Activated effector memory CD4-positive, alpha-beta T cell treated with Interleukin-2 at 50 U/mL for 16 hours (primary cell): ENCODE measurements around the gene TRAPPC5.

Source experiments
- DNase-seq: peaks from one replicate; pipeline ENCODE4 v3.0.0-alpha.2; 2020

Gene TRAPPC5

DNA sequence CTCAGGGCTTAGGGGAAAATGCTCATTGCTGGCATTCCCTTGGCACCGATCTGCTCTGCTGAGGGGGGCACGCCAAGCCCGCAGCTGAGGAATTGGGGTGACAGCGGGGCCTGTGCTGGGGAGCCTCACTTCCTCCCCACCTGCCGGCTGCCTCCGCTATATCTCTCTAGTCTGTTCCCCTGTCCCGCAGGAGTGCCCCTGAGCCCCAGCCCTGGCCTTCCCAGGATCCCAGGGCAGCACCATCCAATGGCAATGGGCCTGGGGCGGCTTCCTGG lies 34.3 kb upstream of the TRAPPC5 start:
- DNase-seq, result no peak

DNA sequence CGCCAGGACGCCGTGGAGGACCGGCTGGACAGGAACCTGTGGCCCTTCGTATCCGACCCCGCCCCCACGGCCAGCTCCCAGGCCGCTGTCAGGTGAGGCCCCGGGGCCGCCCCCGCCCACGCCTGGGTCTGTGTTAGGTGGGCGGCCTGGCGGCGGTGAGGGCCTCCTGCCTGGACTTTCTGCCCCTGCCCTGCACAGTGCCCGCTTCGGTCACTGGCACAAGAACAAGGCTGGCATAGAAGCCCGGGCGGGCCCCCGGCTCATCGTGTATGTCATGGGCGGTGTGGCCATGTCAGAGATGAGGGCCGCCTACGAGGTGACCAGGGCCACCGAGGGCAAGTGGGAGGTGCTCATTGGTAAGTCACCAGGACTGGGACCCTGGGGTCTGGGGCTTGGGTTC lies 33.5 kb upstream of the TRAPPC5 start:
- no peak for DNase-seq

DNA sequence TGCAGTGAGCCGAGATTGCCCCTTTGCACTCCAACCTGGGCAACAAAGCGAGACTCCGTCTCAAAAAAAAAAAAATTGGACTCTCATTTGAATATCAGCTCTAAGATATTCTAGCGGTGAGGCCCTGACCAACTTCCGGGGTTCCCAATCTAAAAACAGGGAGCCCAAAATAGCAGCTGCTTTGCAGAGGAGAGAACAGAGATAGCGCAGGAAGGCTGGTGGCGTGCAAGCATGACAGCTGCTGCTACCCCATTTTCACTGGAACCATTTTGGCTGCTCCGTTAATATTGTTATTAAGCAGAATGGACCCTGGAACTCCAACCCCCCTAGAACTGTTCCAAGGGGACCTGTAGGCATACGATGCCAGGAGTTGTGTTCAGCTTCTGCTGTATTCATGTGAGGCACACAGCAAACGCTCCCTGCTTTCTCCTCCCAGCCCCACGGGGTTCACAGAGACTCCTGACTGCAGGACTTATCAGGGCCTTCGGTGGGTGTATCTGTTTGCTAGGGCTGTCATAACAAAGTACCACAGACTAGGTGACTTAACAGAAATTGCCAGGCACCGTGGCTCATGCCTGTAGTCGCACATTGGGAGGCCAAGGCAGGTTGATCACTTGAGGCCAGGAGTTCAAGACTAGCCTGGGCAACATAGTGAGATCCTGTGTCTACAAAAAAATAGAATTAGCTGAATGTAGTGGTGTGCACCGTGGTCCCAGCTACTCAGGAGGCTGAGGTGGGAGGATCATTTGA lies 32.2 kb upstream of the TRAPPC5 start:
- DNase-seq, result no peak

DNA sequence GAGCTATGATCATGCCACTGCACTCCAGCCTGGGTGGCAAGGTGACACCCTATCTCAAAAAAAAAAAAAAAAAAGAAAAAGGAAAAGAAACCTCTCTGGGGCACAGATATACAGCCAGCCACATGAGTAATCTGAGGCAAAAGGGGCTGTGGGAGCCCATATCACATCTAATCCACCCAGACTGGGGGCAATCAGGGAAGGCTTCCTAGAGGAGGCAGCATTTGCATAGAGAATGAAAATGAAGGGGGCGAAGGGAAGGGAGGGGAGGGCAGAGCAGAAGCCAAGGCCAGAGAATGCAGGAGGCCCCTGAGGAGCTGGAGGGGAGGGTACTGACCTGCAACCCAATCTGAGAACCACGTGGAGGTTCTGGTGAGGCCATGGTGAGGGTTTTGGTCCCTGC lies 30.5 kb upstream of the TRAPPC5 start:
- no peak for DNase-seq

DNA sequence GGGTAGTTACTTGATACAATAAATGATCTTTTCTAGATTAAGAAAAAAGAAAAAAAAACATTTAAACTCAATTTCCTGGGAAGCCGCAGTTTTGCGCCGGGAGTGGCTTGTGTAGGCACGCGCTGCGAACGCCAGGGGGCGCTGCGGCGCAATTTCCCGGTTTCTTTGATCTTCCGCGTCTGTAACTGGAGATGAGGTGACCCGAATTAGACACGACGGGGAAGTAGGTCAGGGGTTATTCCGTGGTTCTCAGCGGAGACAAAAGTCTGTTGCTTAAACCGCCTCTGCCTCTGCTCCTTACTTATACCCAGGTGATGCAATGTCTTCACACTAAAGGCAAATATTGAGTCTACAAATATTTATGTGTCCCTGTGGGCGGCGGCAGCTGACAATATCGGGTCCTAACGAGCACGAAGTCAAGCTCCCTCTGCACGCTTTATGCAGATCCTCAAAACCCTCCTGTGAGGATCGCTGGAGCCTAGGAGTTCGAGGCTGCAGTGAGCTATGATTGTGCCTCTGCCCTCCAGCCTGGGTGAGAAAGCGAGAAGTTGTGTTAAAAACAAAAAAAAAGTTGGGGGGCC lies 28.5 kb upstream of the TRAPPC5 start:
- DNase-seq, result peak; percentile 79

DNA sequence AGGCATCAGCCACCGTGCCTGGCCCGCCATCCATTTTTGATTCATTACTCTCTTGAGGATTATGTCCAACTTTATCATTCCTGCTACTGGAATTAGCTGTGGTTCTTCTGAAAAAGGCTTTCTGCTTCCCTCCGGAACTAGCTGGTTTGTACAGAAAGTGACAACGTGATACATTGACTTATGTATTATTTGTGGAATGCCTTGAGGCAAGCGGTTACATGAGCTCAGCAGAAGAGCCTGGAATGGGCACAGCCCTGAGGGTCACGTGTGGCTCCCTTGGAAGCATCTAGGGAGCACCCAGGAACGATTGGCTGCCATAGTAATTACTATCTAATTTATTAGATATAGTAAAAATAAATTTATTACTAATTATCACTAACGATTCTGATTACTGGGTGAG lies 26.2 kb upstream of the TRAPPC5 start:
- no peak for DNase-seq

DNA sequence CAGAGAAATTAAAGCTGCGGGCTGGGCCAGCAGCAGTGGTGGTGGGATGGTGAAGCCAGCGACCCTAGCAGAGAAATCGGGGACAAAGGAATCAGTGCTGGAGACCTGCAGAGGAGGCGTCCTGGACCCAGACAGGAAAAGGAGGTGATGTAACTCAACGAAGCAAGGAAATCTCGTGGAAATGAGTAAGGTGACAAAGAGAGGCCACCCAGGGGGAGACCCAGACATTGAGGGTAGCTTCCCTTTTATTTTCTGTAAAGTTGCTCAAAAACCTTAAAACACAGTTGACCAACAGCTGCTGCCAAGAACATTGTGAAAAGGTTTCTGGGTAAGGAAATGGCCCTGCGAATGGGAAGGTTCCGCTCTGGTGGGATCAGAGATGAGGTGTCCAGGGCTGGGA lies 25.1 kb upstream of the TRAPPC5 start:
- no peak for DNase-seq

DNA sequence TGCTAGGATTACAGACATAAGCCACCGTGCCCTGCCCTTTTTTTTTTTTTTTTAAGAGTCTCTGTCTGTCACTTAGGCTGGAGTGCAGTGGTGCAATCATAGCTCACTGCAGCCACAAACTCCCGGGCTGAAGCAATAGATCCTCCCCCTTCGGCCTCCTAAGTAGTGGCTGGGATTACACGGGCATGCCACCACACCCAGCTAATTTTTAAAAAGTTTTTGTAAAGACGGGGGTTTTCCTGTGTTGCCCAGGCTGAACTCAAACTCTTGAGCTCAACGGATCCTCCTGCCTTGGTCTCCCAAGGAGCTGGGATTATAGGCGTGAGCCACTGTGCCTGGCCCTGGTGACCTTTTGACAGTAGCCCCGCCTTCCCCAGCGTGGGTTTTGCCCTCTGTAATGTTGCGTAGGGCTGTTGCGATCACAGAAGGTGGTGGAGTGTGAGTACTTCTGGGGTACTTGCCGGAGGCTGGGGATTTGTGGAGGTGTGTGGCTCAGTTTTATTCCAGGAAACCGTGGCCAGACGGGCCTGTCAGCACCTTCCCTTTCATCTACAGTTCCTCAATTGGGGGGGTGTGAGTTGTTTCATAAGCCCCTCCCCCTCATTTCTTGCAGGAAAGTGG lies 23.4 kb upstream of the TRAPPC5 start:
- DNase-seq, result no peak

DNA sequence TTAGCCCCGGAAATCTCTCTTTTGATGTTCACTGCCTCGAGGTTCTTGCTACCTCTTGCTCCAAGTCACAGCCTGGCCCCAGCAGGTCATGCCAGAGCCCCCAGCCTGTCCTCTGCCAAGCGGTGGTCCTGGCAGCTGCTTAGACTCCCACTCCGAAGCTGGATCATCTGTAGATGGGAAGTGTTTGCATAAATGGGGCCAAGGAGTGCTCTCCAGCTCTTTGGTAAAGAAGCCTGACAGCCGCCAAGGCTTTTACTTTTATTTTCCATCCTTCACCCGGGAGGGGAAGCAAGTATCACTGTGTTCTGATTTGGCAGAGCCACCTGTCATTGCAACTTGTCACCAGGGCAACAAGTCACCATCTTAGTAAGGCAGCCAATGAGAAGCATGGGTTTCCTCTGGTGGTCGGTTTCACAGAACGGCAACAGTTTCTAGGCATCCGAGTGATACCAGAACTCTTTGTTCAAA lies 22.4 kb upstream of the TRAPPC5 start:
- DNase-seq, result no peak

DNA sequence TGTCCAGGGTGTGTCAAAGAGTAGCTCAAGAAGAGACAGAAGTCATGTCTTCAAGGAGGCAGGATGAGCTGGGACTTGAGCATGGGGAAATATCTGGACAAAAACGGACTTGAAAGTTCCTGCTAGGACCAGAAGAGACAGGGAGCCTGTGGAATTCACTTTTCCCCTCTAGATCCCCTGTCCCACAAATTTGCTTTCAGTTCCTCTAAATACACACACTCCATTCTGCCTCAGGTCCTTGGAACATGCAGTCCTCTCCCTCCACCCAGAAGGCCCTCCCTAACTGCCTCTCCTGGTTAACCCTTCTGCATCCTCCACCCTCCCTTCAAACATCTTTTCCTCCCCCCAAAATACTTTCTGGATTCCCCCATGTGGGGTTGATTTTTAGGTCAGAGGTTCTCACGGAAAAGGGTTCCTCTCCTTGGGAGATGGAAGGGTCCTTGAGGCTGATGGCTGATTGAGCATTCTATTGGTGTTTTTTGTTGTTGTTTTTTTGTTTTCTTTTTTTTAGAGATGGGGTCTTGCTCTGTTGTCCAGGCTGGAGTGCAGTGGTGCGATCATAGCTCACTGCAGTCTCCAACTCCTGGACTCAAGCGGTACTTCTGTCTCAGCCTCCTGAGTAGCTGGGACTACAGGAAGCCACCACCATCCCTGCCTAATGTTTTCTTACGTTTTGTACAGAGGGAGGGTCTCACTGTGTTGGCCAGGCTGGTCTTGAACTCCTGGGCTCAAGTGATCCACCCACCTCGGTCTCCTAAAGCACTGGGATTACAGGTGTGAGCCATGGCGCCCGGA lies 18.7 kb upstream of the TRAPPC5 start:
- no peak for DNase-seq

DNA sequence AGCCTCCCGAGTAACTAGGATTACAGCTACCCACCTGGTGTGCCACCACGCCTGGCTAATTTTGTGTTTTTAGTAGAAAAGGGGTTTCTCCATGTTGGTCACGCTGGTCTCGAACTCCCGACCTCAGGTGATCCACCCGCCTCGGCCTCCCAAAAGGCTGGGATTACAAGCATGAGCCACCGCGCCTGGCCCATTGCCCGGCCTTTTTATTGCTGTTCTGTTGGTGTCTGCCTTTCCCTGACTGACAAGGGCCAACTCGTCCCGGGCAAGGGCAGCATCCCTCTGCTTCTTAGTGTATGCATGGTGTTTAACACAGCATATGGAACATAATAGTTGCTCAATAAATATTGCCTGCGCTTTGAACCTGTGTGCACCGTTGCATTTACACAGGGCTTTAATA lies 18.0 kb upstream of the TRAPPC5 start:
- no peak for DNase-seq

DNA sequence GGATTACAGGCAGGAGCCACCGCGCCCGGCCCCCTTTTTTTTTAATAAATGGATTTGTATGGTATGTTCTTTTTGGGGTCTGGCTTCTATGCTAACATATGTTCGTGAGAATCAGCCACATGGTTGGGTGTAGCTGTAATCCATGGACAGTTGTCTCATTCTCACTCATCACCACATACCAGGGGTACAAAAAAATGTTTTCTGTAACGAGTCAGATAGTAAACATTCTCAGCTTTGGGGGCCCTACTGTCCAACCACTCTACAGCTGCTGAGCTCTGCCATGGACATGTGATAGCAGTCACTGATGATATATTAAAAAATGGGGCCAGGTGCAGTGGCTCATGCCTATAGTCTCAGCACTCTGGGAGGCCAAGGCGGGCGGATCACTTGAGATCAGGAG lies 16.9 kb upstream of the TRAPPC5 start:
- DNase-seq, result no peak

DNA sequence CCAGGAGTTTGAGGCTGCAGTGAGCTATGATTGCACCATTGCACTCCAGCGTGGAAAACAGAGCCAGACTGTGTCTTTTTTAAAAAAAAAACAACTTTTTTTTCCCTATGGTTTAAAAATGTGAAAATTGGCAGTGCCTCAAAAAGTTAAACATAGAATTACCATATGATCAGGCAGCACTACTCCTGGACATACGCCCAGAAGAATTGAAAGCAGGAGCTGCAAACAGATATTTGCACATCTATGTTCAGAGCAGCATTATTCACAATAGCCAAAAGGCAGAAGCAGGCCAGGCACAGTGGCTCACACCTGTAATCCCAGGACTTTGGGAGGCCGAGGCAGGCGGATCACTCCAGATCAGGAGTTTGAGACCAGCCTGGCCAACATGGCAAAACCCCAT lies 15.6 kb upstream of the TRAPPC5 start:
- DNase-seq, result no peak

DNA sequence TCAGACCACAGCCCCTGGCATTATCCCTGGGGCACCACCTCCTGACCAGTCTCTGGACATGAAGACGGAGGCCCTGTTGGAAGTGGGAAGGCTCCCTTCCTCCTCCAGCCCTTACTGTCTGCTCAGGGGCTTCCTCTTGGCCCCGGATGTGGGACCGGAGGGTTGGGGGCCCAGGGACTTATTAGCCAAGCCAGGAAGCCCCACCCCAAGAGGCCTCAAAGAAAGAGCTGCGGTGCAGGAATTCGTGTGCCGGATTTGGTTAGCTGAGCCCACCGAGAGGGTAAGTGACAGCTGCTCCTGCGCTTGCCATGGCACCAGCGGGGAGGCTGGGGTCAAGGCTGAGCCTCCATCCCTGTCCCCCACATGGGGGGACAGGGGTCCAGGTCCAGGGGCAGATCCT lies 11.8 kb upstream of the TRAPPC5 start, which contains the start of gene RETN:
TSS of gene RETN (plus strand) at position 208 of the 400 bp plus-strand sequence. CDS start 278 bp downstream, outside the sequence.
- no peak for DNase-seq

DNA sequence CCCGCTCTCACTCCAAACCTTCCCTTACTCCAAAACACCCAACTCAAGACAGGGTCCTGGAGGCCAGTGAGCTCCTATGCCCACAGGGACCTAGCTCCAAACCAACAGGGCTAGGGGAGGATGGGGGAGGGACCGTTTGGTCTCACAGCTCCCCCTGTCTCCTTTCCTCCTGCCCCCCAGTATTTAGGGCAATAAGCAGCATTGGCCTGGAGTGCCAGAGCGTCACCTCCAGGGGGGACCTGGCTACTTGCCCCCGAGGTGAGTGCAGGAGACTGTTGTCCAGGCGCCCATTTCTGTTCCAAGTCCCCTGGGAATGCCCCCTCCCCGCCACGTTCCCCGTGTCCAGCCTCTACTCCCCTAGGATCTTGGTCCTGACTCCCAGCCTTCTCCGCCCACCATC lies 11.0 kb upstream of the TRAPPC5 start:
- no peak for DNase-seq

DNA sequence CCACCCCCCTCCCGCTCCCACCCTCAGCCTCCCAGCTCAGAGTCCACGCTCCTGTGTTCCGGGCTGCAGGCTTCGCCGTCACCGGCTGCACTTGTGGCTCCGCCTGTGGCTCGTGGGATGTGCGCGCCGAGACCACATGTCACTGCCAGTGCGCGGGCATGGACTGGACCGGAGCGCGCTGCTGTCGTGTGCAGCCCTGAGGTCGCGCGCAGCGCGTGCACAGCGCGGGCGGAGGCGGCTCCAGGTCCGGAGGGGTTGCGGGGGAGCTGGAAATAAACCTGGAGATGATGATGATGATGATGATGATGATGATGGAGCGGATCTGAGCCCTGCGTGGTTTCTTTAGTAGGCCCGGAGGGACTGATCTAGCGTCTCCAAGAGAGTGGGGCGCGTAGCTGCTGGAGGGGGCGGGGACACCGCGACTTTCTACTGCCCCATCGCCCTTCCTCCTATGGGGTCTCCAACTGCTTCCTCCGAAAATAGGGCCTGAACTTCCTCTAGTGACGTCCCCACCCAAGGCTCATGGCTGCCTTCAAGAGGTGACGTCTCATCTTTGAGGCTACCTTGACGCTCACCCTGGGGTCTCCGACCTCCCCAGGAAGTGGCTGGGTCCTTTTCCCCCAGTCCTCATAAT lies 10.4 kb upstream of the TRAPPC5 start:
- DNase-seq, result no peak

DNA sequence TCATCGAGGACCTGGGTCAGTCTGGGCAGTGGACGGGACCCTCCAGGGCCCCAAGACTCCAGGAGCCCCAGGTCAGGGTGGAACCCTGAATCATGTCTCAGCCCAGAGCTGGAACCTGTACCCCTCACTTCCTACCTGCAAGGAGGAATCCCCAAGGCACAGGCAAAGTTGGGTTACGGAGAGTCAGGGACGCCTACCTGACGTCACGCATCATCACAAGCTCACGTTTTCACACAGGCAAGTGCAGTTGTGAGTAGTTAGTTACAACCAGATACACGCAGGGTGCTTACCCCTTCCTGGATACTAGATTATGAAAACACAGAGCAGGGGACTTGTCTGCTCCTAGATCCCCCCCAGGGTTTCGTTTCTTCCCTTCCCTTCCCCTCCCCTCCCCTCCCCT lies 9.8 kb upstream of the TRAPPC5 start:
- no peak for DNase-seq

DNA sequence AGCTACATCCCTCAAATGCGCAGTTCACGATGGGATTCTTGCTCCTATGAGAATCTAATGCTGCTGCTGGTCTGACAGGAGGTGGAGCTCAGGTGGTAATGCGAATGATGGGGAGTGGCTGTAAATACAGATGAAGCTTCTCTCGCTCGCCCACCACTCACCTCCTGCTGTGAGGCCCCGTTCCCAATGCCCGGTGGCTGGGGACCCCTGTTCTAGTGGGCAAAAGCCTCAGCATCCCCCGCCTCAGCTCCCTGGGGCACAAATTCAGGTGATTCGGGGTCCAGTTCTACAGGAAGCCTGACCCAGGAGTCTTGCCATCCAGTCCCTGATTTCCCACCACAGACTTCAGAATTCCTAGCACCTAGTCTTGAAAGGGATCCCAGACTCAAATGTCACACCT lies 8.1 kb upstream of the TRAPPC5 start:
- DNase-seq, result no peak

DNA sequence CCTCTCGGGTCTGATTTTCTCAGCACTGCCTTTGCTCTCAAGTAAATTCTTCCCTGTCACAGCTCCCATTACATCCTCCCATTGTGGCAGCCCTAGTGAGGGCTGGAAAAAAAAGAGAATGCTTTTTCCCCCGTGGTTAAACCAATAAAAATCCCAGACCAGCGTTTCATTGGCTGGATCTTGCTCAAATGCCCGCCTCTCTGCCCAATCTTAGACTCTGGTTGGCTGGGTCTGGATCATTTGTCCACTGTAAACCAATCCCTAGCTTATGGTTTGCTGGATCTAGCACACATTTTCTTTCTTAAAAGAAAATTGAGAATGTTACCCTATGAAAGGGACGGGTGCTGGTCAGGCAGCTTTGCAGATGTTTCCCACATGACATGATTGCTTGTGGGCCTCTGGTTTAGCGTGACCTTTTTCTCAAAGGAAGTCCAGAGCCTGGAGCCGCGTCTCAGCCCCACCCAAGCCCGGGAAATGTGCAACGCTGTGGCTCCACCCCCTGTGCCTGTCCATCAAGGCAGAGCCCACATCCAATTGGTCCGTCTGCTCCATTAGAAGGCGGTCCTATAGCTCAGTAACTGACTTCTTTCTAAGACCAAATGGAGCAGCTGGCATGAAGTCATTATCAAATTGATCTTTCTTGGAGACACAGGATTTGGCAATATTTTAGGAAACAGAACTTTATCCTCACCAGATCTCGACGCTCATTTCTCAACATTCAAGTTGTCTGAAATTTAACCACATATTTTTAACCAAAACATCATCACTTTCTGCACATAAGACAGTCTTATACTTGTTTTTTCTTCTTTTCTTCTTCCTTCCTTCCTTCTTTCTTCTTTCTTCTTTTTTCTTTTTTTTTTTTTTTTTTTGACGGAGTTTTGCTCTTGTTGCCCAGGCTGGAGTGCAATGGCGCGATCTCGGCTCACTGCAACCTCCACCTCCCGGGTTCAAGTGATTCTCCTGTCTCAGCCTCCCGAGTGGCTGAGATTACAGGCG lies 6.3 kb upstream of the TRAPPC5 start:
- DNase-seq, result no peak

DNA sequence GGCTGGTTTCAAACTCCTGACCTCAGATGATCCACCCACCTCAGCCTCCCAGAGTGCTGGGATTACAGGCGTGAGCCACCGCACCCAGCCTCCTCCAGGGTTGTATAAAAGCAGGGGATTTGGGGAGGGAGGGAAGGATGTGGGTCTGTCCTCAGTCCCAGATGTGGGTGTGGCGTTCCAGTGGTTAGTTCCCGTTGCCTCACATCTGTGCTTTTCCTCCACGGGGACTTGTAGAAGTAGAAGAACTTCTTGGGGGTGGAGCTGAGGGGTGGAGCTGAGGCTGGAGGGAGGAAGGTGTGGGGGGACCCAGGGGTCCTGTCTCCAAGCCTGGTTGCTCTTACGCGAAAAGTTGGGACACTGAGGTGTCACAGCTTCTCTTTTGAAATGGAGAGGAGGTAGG lies 4.3 kb upstream of the TRAPPC5 start:
- no peak for DNase-seq

DNA sequence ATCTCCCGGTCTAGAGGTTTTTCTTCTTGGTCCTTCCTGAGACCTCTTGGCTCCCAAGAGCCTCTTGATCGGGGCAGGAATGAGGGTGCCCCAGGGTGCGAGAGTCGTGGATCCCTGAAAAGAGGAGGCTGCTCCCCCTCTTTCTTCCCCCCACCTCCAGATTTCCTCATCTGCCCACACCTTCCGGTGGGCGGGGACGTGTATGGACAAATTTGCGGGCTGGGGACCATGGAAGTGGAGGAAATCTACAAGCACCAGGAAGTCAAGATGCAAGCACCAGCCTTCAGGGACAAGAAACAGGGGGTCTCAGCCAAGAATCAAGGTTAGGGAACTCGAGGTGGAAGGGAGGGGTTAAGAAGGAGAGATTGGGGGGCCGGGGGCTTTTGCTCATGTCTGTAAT lies 3.8 kb upstream of the TRAPPC5 start, which contains the start of gene MCEMP1:
TSS of gene MCEMP1 (plus strand) at position 237 of the 400 bp plus-strand sequence. CDS start at position 268, 31 bp downstream.
- no peak for DNase-seq
